ENCODE measurements around the gene IPO7.

GRCh38 chr11:9448576-9449352 lies 64.3 kb downstream of the IPO7 start:
- no peak for TF ChIP-seq CTCF (IDR thresholded peaks at IDR 0.05)
- TF ChIP-seq POLR2A (IDR thresholded peaks at IDR 0.05): no peak
